Fibroblast of skin of scalp (primary cell): ENCODE measurements around the gene INS.
A peak's percentile ranks its signal among the peaks of the same experiment; 100 is the strongest.

ENCODE experiments used
- DNase-seq: peaks from one replicate; pipeline ENCODE4 v3.0.0-alpha.2; 2013

Gene INS

DNA sequence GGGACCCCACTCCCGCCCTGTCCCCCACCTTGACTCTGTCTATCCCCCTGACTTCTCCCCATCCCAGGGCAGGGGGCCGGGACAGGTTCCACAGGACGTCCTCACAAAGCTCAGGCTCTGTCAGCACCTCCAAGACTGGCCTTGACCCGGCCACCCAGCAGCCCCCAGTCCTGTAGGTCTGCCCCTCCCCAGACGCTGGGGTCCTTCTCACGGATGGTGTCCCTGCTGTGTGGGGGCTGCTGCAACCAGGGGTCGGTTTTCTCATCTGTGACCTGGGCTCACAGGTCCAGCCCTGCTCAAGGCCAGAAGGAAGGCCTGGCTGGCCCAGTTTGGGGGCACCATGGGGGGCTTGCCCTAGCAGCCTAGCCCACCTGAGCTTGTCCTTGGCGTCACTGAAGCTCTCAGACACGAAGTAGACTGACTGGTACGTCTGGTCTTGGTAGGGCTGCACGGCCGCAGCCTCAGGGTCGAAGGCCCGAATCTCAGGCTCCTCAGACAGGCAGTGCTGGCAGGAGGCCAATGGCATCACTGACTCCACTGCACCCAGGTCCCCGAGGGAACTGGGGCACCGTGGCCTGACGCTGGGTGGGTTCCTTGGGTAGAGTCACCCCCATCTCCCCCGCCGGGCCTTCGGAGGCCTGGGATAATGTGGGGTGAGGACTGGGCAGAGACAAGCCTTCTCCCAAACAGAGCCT lies 4.0 kb upstream of the INS start:
- DNase-seq, result no peak

DNA sequence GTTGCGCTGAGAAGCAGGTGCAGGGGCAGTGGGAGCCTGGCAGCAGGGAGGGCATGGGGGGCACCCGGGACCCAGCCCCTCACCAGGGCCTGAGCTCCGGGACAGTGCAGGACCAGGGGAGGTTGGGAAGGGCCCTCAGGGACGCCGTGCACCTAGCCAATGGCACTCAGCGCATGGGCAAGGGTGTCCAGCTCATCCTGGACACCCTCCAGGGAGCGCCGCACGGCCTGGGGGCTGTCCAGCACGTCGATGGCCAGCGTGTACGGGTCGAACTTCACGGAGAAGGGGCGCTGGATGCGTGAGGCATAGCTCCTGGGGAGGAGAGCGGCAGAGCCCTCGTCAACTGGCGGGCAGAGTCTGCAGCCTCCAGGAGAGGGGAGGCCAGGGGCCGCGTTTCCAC lies 3.1 kb upstream of the INS start:
- DNase-seq, result no peak

DNA sequence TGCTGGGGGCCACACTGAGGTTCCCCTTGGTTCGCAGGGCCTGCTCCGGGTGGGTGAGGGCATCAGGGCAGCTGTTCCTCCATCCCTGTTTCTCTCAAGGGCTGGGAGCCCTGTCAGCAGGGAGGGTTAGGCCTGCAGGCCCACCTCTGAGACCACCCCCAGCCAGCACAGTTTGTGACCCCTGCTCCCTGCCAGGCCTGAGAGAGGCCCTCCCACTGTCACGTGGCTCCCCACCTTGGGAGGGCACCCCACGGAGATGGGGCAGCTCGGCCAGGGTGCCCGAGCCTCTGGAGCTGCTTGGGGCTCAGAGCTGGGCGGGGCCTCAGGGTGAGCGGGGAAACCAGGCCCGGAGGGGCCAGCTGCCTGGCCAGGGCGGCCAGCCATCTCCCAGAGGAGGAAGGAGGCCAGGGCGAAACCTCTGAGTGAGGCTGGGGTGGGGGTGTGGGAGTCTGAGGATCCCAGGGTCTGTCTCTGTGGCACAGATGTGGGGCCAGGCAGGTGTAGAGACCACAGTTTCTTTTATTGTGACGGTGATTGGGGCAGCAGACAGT lies 2.5 kb upstream of the INS start:
- DNase-seq, result no peak

DNA sequence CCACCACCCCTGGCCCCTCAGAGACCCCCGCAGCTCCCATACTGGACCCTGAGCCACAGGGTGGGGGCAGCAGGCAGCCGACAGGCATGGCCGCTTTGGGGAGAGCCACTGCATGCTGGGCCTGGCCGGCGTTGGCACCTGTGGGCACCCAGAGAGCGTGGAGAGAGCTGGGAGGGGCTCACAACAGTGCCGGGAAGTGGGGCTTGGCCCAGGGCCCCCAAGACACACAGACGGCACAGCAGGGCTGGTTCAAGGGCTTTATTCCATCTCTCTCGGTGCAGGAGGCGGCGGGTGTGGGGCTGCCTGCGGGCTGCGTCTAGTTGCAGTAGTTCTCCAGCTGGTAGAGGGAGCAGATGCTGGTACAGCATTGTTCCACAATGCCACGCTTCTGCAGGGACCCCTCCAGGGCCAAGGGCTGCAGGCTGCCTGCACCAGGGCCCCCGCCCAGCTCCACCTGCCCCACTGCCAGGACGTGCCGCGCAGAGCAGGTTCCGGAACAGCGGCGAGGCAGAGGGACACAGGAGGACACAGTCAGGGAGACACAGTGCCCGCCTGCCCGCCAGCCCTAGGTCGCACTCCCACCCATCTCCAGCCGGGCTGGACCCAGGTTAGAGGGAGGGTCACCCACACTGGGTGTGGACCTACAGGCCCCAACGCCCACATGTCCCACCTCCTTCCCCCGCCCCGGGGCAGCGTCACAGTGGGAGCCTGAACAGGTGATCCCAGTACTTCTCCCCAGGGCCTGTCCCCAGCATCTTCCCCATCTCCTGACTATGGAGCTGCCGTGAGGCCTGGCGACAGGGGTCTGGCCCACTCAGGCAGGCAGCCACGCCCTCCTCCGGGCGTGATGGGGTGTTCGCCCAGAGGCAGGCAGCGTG lies 1.2 kb downstream of the INS start:
- DNase-seq, result no peak

DNA sequence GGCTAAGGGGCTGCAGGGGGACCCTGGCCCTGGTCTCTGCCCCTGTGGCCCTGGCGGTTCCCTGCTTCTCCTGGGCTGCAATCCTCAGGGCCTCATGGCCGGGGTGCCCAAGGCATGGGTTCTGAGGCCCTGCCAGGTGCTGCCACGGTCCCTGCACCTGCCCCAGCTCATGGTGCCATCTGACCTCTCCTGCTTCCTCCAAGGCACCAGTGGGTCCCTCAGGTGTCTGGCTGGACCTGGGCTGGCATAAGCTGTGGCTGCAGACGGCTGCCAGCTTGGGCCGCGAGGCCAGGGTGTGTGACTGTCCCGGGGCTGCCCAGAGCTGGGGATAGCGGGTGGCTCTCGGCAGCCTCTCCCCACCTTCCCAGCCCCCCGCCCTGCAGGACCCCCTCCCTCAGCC lies 2.0 kb downstream of the INS start:
- no peak for DNase-seq

DNA sequence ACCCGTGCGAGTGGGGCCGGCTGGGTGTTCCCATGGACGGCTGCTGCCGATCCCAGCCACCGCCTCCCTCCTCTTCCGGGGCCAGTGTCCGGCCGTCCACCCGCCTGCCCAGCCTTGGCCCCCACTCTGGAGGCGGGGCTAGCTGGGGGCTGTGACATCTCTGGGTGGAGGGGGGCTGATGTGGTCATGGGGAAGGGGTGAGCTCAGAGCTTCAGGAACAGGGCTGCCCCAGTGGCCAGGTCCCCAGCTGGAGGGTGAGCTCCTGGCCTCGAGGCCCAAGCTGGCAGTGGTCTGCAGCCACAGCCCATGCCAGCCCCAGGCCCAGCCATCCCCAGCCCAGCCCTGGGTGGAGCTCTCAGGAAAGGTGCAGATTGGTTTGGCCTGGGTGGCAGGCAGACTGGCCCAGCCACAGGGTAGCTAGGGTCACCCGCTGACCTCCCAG lies 2.7 kb downstream of the INS start:
- no peak for DNase-seq

DNA sequence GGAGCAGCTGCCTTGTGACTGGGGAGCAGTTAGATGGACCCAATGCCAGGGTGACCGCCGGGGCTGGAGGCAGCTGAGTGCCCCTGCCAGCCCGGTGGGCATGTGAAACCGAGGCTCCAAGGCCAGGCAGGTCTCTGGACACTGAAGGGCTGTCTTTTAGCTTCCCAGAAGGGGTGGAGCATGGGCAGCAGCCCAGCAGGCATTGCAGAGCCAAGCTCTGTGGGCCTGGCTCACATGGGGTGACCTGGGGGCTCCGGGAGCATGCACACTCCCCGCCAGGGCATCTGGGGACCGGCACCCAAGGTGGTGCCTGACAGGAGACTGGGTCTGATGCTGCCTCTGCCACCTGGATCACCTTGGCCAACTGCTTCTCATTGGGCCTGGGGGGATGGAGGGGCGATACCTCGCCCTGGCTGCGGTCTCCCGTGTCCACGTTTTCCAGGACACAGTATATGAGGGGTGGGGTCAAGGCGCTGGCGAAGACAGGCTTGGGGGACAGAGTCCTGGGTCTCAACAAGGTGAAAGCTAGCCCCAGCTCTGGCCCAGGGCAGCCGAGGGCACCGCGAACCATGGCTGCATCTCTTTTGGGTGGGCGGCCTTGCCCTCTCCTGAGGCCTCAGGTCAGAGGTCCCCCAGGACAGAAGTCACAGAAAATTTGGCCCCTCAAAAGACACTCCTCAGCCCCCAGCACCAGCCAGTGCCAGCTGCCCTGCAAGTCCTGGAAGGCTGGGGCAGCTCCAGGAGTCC lies 3.5 kb downstream of the INS start:
- no peak for DNase-seq

DNA sequence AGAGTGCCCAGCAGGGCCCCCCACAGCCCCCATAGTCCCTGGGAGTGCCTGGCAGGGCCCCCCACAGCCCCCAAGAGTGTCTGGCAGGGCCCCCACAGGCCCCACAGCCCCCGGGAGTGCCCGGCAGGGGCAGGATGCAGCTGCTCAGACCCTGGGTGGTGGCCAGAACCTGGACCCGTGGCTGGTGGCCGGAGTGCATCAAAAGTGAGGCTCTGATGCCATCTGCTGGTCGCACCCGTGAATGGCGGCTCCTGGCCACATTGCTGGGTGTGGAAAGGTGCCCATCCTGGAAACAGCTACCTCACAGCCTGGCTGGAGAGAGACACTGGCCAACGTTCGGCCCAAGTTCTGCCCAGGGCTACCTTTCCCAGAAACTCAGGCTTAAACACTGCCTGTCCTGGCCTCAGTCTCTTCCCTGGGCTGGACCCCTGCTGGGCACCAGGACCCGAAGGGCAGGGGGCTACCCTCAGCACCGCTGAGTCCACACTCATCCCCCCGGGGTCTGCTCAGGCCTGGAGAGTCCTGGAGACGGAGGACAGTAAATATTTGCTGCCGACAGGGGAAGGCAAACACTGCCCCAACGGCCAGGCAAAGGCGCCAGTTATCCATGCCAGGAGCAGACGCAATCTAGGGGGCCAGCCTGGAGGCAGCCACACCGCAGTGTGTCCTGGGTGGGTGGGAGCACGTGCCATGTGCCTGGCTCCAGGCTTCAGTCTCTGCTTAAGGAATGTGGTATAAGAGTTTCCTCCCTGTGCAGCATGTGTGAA lies 4.4 kb downstream of the INS start:
- peak; percentile 55 for DNase-seq

DNA sequence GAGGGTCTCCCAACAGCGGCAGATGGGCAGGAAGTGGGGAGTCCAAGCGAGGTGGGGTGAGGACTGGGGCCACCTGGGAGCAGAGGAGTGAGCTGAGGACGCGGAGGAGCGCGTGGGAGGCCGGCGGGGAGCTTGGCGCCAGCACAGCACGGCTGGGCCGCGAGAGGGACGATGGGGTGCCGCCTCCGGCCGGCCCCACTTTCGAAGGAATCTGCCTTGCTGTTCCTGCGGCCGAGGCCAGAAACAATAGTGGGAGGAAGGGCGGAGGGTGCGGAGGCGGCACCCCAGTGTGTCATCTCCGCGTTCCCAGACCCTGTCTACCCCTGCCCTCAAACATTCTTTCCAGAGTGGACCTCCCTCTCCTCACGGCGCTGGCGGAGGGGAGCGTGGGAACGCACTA lies 5.5 kb downstream of the INS start:
- no peak for DNase-seq

DNA sequence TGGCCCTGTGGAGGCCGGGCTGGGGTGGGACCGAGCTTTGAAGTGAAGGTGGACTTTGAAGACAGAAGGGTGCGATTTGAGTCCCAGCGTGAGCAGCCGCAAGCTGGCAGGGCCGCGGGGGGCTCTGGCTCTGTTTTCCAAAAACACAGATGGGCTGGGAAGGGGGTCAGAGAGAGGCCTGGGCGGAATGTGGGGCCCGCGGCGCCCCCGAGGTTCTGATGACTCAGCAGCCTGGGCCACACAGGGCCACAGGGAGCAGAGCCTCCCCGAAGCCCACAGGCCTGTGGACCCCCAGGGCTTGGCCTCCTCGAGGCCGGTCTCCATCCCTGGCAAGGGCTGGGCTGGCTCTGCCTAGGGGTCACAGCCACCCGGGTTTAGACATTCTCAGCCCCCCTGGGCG lies 6.1 kb downstream of the INS start:
- DNase-seq, result no peak

DNA sequence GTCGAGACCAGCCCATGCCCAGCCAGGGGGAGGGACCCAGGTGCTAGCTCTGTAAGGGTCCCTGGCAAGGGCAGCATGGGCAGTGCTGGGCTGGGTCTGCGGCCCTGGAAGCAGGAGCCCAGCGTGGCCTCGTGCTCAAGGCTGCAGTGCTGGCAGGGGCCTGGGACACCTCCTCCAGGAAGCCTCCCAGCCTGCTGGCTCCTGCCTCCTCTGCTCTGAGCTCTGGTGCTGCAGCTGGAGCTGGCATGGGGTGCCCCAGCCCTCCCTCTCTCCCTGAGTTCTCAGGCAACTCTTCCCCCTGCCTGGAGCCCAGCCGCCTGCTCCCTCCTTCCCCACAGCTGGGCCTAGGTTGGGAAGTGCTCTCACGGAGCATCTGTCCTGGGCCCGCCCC lies 6.8 kb downstream of the INS start:
- DNase-seq, result no peak

DNA sequence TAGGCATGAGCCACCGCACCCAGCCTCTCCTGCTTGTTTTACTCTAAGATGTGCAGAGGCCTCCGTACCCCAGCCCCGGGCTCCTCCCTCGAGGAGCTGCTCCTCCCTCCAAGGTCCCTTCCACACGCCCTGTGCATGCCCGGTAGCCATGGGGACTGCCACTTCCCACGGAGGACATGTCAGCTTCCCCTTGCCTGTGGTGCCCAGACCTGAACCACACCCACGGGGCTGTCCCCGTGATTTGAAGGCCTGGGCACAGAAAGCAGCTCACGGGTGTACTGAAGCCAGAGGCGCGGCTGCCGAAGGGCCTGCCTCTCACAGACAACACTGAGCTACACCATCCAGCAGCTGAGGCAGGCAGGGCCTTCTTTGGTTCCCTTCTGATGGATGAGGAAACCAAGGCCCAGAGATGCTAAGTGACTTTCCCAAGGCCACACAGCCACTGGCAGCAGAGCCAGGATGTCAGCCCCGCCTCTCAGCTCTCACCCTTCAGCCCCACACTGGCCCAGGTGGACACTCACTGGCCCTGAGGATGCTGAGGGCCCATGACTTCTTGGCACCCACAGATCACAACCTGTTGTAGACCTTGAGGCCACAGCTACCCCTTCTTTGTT lies 7.3 kb downstream of the INS start:
- no peak for DNase-seq

DNA sequence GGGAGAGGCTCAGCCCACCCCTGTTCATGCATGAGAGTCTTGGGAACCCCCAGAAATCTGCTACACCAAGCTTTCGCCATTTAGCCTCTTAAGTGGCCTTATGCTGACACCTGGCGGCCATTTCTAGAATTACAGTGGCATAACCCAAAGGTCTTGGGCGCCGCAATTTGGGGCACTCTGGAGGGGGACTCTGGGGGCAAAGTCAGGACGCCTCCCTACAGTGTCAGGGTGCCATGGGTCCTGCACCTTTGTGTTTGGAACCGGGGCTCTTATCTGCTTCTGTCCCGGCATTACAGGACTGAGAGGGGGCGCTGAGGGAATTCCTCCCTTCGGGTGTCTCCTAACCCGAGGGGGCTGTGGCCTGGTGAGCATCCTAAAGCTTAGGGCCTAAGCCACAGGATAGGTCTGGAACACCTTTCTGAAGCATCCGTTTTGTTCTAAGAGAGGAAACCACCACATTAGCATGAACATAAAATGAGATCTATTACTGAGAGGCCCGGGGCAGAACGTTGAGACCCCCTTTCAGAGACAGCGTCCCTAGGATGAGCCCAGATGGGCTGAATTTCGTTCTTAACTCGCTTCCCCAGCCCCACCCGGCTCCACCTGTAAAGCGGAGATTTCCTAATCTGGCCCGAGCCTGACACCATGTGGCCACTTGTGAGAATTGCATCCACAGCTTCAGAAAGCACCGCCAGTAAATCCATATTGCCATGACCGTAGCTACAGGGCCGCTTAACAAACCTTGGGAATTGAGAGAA lies 9.3 kb downstream of the INS start:
- DNase-seq, result peak; percentile 66

DNA sequence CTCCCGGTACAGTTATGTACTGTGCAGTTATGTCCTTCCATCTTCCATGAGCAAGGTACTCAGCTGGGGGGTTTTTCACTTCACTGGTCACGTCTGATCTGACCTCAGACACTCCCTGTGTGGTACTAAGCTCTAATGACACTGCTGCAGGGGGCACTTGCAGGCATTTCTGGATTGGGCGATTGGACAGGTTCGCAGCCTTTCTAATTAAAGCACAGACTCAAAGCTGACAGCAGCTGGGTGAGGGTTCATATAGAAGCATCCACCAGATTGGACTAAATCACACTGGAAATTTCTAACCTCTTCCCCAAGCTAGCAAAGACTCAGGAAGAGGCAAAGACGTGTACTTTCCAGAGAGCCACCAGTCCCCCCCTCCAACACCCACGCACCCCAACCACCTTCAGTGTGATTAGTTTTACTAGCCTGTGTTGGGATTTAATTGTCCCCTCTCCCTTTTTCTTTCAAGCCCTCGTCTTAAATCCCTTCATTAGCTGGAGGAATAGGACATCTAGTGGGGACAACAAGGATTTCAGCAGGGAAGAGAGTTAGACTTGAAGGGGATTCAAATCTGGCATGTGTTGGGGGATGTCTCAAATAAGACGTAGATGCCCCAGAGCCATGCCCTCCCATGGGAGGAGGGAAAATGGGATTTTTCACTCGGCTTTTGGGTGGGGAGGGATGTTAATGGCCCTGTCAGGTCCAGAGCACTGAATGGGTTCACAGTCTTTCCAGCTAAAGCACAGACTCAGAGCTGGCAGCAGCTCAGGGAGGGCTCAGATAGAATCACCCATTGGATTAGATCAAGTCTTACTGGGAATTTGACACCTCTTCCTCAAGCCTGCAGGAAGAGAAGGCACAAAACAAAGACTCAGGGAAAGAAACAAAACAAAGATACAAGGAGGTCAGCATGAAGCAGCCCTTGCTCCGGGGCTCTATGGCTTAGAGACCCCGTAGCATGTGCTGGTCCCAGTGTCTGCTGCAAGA lies 10.9 kb downstream of the INS start:
- DNase-seq, result peak; percentile 60

DNA sequence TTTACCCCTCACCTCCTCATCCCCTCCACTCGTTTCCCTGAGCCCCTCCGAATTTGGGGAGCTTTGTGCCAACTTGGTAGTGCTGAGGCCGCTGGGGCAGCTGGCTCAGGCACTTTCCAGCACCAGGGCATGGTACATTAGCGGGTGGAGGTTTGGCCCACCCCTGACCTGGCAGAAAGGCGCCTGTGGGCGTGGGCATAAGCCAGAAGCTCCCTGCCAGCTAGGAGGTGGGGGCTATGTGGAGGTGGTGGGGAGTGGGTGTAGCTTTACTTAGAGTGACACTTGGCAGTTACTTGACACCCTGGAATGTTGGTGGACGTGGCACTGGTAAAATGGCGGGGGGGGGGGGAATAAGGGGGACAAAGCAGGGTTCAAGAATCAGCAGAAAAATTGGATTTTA lies 11.5 kb downstream of the INS start:
- DNase-seq, result no peak

DNA sequence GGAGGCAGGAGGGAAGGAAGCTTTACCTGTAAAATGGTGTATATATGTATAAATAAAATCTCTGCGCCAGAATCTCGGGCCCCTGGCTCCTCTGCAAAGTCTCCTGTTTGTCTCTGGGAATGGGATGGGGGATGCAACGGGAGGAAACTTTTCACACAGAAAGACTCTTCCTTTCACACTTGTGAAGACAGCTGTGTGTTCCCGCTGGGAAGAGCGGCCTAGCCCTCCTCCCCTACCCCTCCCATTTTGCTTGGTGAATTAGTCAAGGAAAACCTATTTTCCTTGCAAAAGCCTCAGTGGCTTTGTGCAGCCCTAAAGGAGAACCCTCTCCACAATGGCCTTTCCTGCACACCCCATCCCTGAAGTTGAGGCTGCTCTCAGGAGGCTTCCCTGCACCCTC lies 12.4 kb downstream of the INS start:
- no peak for DNase-seq

DNA sequence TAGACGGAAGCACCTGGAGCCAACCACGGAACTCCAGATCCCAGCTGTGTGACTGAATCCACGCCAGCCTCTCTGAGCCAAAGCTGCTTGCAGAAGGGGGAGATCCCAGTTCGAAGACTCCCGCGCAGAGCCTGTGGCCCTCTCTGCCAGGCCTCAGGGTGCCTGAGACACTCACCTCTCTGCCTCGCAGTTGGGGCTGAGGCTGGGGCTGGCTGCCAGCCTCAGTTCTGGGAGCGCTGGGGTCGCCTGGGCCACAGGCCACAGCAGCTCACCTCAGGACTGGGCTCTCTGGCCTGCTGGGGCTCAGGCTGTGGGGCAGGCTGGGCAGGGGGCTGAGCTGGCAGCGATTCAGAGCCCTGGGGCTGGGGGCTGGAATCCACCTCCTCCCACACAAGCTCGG lies 13.6 kb downstream of the INS start:
- DNase-seq, result no peak

DNA sequence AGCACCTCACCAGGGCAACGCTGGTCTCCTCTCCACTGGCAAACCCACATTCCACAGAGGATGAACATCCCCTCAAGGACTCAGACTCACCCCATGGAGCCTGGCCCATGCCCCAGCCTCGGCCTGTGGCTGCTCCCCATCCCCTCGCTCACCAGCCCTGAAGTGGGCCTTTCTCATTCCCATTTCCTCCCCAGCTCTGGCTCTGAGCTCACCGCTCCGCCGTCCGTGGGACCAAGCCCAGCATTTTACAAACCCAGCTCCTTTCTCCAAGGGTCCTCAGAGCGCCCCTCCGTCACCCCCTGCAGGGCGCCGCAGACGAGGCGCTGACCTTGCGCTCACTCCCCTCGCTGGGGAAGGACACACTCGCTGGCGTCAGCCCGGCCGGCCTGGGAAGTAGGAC lies 15.0 kb downstream of the INS start:
- no peak for DNase-seq

DNA sequence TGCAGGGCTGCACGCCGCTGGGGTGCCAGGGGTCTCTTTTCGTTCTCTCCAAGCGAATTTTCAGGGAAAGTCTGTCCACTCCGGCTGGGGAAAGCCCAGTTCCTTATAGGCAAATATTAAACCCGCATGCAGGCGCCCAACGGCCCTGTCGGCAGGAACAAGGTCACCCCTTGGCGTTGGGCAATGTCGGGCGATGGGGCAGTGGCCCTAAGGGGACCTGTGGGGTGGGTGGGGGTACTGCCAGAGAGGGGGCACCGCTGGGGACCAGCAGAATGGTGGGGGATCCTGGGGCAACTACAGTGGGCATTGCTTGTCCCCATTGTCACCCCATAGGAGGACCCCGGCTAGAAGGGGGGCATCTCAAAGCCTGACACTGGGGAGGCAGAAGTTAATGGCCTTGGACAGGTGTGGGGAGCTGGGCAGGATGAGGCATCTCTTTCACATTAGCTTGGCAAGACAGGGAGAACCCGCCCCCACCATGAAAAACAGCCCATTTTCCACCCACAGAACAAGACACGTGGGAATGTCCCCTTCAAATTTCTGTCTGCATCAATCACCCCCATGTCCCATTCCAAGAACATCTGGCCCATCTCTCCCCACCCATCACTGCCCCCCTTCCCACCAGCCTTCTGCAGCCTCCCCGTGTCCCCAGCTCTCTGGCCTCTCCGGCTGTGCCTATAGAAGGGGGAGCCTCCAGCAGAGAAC lies 16.3 kb downstream of the INS start:
- DNase-seq, result no peak
